HG02763 (cell line): Measurements from ENCODE around the gene PATJ.
"Not testable (repeated sequence)": the region's sequence is repeated elsewhere in the genome, so short reads cannot be mapped to it uniquely, and the experiment has no call there.

ENCODE experiments used
- ATAC-seq: cut with Tn5 transposase; IDR thresholded peaks from one replicate; pipeline ENCODE4 v1.9.1; 2021; ENCODE audit warnings: mild to moderate bottlenecking, moderate library complexity; ENCODE audit not compliant: unreplicated experiment

Gene PATJ

GRCh38 chr1:61941794-61942193 lies 199.5 kb downstream of the PATJ start:
- ATAC-seq, result no peak

GRCh38 chr1:61942856-61943255 lies 200.6 kb downstream of the PATJ start:
- ATAC-seq, result no peak

GRCh38 chr1:61948685-61949084 lies 206.4 kb downstream of the PATJ start:
- ATAC-seq, result not testable (repeated sequence)

GRCh38 chr1:61950418-61950817 lies 208.1 kb downstream of the PATJ start:
- ATAC-seq, result no peak

GRCh38 chr1:61951731-61952580 lies 209.7 kb downstream of the PATJ start:
- ATAC-seq, result no peak

- no peak for ATAC-seq
These were observed 210.4 kb downstream of the PATJ start for GRCh38 chr1:61952675-61953074.

- no peak for ATAC-seq
These were observed 211.0 kb downstream of the PATJ start for GRCh38 chr1:61953076-61953789.

- no peak for ATAC-seq
These were observed 211.5 kb downstream of the PATJ start for GRCh38 chr1:61953790-61954150.

GRCh38 chr1:61955261-61955660 lies 213.0 kb downstream of the PATJ start:
- no peak for ATAC-seq

- ATAC-seq, result no peak
These were observed 213.9 kb downstream of the PATJ start for GRCh38 chr1:61956016-61956645.

GRCh38 chr1:61956784-61957183 lies 214.5 kb downstream of the PATJ start:
- ATAC-seq, result no peak

GRCh38 chr1:61961009-61961408 lies 218.7 kb downstream of the PATJ start:
- ATAC-seq, result no peak

- no peak for ATAC-seq
These were observed 220.4 kb downstream of the PATJ start for GRCh38 chr1:61962631-61963030.

GRCh38 chr1:61966450-61967225 lies 224.4 kb downstream of the PATJ start:
- ATAC-seq, result not testable (repeated sequence)

- no peak for ATAC-seq
These were observed 225.5 kb downstream of the PATJ start for GRCh38 chr1:61967750-61968149.

GRCh38 chr1:61968869-61969268 lies 226.6 kb downstream of the PATJ start:
- ATAC-seq, result no peak

- ATAC-seq, result no peak
These were observed 231.0 kb downstream of the PATJ start for GRCh38 chr1:61973100-61973837.

- ATAC-seq, result no peak
These were observed 233.4 kb downstream of the PATJ start for GRCh38 chr1:61975638-61976037.

GRCh38 chr1:61976566-61976965 lies 234.3 kb downstream of the PATJ start:
- ATAC-seq, result no peak

GRCh38 chr1:61978796-61979195 lies 236.5 kb downstream of the PATJ start:
- no peak for ATAC-seq
